GM23338 (cell line): Measurements from ENCODE around the gene LAPTM4A. TPM values are rescaled to one million over a fixed set of nuclear protein-coding genes. Genes with fewer than 3 reads are reported as not detected.
A peak's percentile ranks its signal among the peaks of the same experiment; 100 is the strongest.

Experiments
- ATAC-seq: fragments of 200-7000 bp; cut with Tn5 transposase; 3 replicates; pipeline ENCODE4 v1.9.1; 2020
- DNase-seq: peaks from one replicate; pipeline ENCODE4 v3.0.0-alpha.2; 2015; ENCODE audit warnings: low spot score
- H2AFZ ChIP-seq: fragments of 200-600 bp; sonication (generic); 2 replicates; pipeline ENCODE4 v1.8.0; 2016; ENCODE audit warnings: antibody characterized with exemption, mild to moderate bottlenecking, moderate library complexity
- H3F3A ChIP-seq: fragments of 200-600 bp; sonication (generic); replicated peaks from 2 replicates; pipeline ENCODE4 v1.8.0; 2017; ENCODE audit warnings: antibody characterized with exemption, mixed run types, low read depth
- H3K27ac ChIP-seq: fragments of 200-600 bp; sonication (generic); 2 replicates; pipeline ENCODE4 v1.6.1; 2016; ENCODE audit warnings: low read depth
- H3K27me3 ChIP-seq: fragments of 200-600 bp; sonication (generic); 2 replicates; pipeline ENCODE4 v1.8.0; 2016; ENCODE audit warnings: mild to moderate bottlenecking, mixed run types, moderate library complexity; ENCODE audit not compliant: insufficient read depth
- H3K36me3 ChIP-seq: fragments of 200-600 bp; sonication (generic); 2 replicates; pipeline ENCODE4 v1.8.0; 2016; ENCODE audit warnings: mild to moderate bottlenecking; ENCODE audit not compliant: insufficient read depth
- H3K4me1 ChIP-seq: fragments of 200-600 bp; sonication (generic); 2 replicates; pipeline ENCODE4 v1.8.0; 2016; ENCODE audit warnings: mild to moderate bottlenecking, moderate library complexity; ENCODE audit not compliant: insufficient read depth
- H3K4me2 ChIP-seq: fragments of 200-600 bp; sonication (generic); 2 replicates; pipeline ENCODE4 v1.7.1; 2017; ENCODE audit warnings: mixed run types
- H3K4me3 ChIP-seq: fragments of 200-600 bp; sonication (generic); 2 replicates; pipeline ENCODE4 v1.6.1; 2016; ENCODE audit warnings: mixed run types
- H3K79me2 ChIP-seq: fragments of 200-600 bp; sonication (generic); replicated peaks from 2 replicates; pipeline ENCODE4 v1.8.0; 2017; ENCODE audit warnings: mild to moderate bottlenecking; ENCODE audit not compliant: insufficient read depth
- H3K9me2 ChIP-seq: fragments of 200-600 bp; sonication (generic); 2 replicates; pipeline ENCODE4 v1.8.0; 2017; ENCODE audit not compliant: insufficient read depth
- H4K20me1 ChIP-seq: fragments of 200-600 bp; sonication (generic); replicated peaks from 2 replicates; pipeline ENCODE4 v1.8.0; 2017; ENCODE audit warnings: mild to moderate bottlenecking; ENCODE audit not compliant: insufficient read depth
- H3K27ac Mint-ChIP-seq: 2 replicates; pipeline ENCODE4 v1.8.0; 2020; ENCODE audit warnings: inconsistent platforms, mild to moderate bottlenecking, moderate library complexity, mixed read lengths
- H3K27me3 Mint-ChIP-seq: 3 replicates; pipeline ENCODE4 v1.8.0; 2022; ENCODE audit warnings: low read depth, mild to moderate bottlenecking, moderate library complexity, mixed read lengths, inconsistent platforms; ENCODE audit not compliant: insufficient read depth, poor library complexity
- H3K36me3 Mint-ChIP-seq: 3 replicates; pipeline ENCODE4 v1.8.0; 2021; ENCODE audit warnings: low read depth, mild to moderate bottlenecking, inconsistent platforms, moderate library complexity, mixed read lengths
- H3K4me1 Mint-ChIP-seq: 3 replicates; pipeline ENCODE4 v1.8.0; 2020; ENCODE audit warnings: mild to moderate bottlenecking, inconsistent platforms, mixed read lengths
- H3K4me3 Mint-ChIP-seq: 3 replicates; pipeline ENCODE4 v1.8.0; 2021; ENCODE audit warnings: moderate library complexity, mild to moderate bottlenecking, inconsistent platforms, mixed read lengths
- H3K9me3 Mint-ChIP-seq: 3 replicates; pipeline ENCODE4 v1.8.0; 2020; ENCODE audit warnings: moderate library complexity, mild to moderate bottlenecking, inconsistent platforms, mixed read lengths
- CREB1 ChIP-seq: fragments of 250-450 bp; sonication (Bioruptor Pico); IDR thresholded peaks from 2 replicates; pipeline ENCODE4 v1.5.0; 2020; ENCODE audit warnings: low read depth, mild to moderate bottlenecking, moderate library complexity
- CTCF ChIP-seq, 2 experiments: fragments of 200-600 bp in 1 of 2; sonication (generic) in 1 of 2; conservative IDR thresholded peaks; 2 replicates each; pipeline versions ENCODE4 v1.5.1 to v1.6.1; 2016 to 2017; ENCODE audit warnings: antibody characterized with exemption in 2 of 2, low read depth in 2 of 2, mild to moderate bottlenecking in 2 of 2, moderate library complexity in 1 of 2
- ETS1 ChIP-seq: IDR thresholded peaks from 2 replicates; pipeline ENCODE4 v1.6.1; 2016; ENCODE audit warnings: antibody characterized with exemption
- EZH2phosphoT487 ChIP-seq: fragments of 200-600 bp; sonication (generic); IDR thresholded peaks from one replicate; pipeline ENCODE4 v1.8.1; 2018; ENCODE audit warnings: antibody characterized with exemption; ENCODE audit not compliant: unreplicated experiment
- JUNB ChIP-seq: IDR thresholded peaks from one replicate; pipeline ENCODE4 v1.6.1; 2016; ENCODE audit warnings: antibody characterized with exemption; ENCODE audit not compliant: unreplicated experiment
- NANOG ChIP-seq: IDR thresholded peaks from 2 replicates; pipeline ENCODE4 v1.6.1; 2016; ENCODE audit warnings: antibody characterized with exemption, borderline replicate concordance
- ZNF114 ChIP-seq: fragments of 250-450 bp; sonication (Bioruptor Pico); IDR thresholded peaks from 2 replicates; pipeline ENCODE4 v1.5.0; 2020; ENCODE audit warnings: mild to moderate bottlenecking, moderate library complexity
- ZNF331 ChIP-seq: fragments of 250-450 bp; sonication (Bioruptor Pico); IDR thresholded peaks from 2 replicates; pipeline ENCODE4 v1.5.0; 2020; ENCODE audit warnings: low read depth, mild to moderate bottlenecking, moderate library complexity
- ZNF462 ChIP-seq: fragments of 250-450 bp; sonication (Bioruptor Pico); IDR thresholded peaks from 2 replicates; pipeline ENCODE4 v1.5.0; 2020; ENCODE audit warnings: mild to moderate bottlenecking, moderate library complexity
- polyA plus RNA-seq: library from polyadenylated mRNA; unstranded; fragments of >200 nt; fragmentation: Nextera tagmentation; extraction: Ambion mirVana; gene quantifications from 2 replicates; pipeline ENCODE4 v1.2.1, GENCODE V29; 2016
- total RNA-seq: library from RNA; depleted of rRNA; stranded (reverse); fragments of >200 nt; shearing (Covaris generic); gene quantifications from 2 replicates; pipeline ENCODE4 v1.2.3, GENCODE V29; 2014

LAPTM4A gene
- total and polyA plus RNA-seq, 2 experiments from 2014 or later = 123 to 214 TPM

GRCh38 chr2:20093263-20094141 lies 42.1 kb upstream of the LAPTM4A start:
- Histone ChIP-seq H3K4me3 (no peak overlapping the region), H3K27me3 (no peaks in the 10 kb centered on the region), H3K27ac (no peak overlapping the region), H2AFZ (peak overlapping the region; percentile 91), H3K4me1 (peaks cover 7% of the 10 kb centered on the region), H3F3A (no peaks in the 10 kb centered on the region), H4K20me1 (no peaks in the 10 kb centered on the region), H3K36me3 (no peaks in the 10 kb centered on the region), H3K79me2 (no peaks in the 10 kb centered on the region), H3K9me2 (no peaks in the 10 kb centered on the region), H3K4me2 (no peak overlapping the region)
- peak; percentile 88 for DNase-seq
- Mint-ChIP-seq H3K9me3 (no peaks in the 10 kb centered on the region; the same call in 2 of the 3 replicates), H3K27ac (peak overlapping the region; percentile 42; the same call in 1 of the 2 replicates), H3K4me3 (no peak overlapping the region), H3K36me3 (no peaks in the 10 kb centered on the region), H3K4me1 (peaks cover 22% of the 10 kb centered on the region), H3K27me3 (peaks cover 8% of the 10 kb centered on the region)
- TF ChIP-seq CTCF (conservative IDR thresholded peaks at IDR 0.05; ENCODE audit: low read depth in 2 of 2) (peak; percentile 52 to 72), CREB1 (no peak)
- peak; percentile 79 for ATAC-seq

- no peaks in the 10 kb centered on the region for H3K27me3 ChIP-seq
- no peak overlapping the region for H3K4me2 ChIP-seq
- Mint-ChIP-seq H3K27ac (no peak overlapping the region), H3K4me1 (peaks cover 21% of the 10 kb centered on the region), H3K9me3 (no peaks in the 10 kb centered on the region; the same call in 2 of the 3 replicates), H3K27me3 (peaks cover 8% of the 10 kb centered on the region), H3K4me3 (no peak overlapping the region), H3K36me3 (no peaks in the 10 kb centered on the region)
- DNase-seq = no peak
- no peaks in the 10 kb centered on the region for H4K20me1 ChIP-seq
- H3K9me2 ChIP-seq = no peaks in the 10 kb centered on the region
- H3K4me3 ChIP-seq = no peak overlapping the region
- H3K79me2 ChIP-seq = no peaks in the 10 kb centered on the region
- no peak overlapping the region for H3K27ac ChIP-seq
- TF ChIP-seq NANOG (no peak), ETS1 (no peak), CREB1 (no peak), ZNF331 (CRISPR knock-in tag) (no peak), EZH2phosphoT487 (no peak), JUNB (no peak), ZNF114 (no peak), CTCF (conservative IDR thresholded peaks at IDR 0.05; ENCODE audit: low read depth in 2 of 2) (no peak), ZNF462 (no peak)
- H3K4me1 ChIP-seq = peaks cover 7% of the 10 kb centered on the region
- no peak for ATAC-seq
- H2AFZ ChIP-seq = peak overlapping the region; percentile 91; the same call in 1 of the 2 replicates
- no peaks in the 10 kb centered on the region for H3K36me3 ChIP-seq
- H3F3A ChIP-seq = no peaks in the 10 kb centered on the region
Measured at GRCh38 chr2:20092901-20093235, 41.4 kb upstream of the LAPTM4A start.
